ENCODE measurements around the gene UCN. TPM values are rescaled to one million over a fixed set of nuclear protein-coding genes. Genes with fewer than 3 reads are reported as not detected.
"Not testable (repeated sequence)": the region's sequence is repeated elsewhere in the genome, so short reads cannot be mapped to it uniquely, and the experiment has no call there.

UCN gene
- total RNA-seq, 4 donors from 2014 or later = 2.3 to 5.2 TPM; not detected in 2

- Histone ChIP-seq H3K4me3 (no peak overlapping the region), H3K36me3 (peaks cover 0 to 4% (median 0%) of the 10 kb centered on the region in 3 donors), H3K27ac (no peak overlapping the region), H3K4me1 (peaks cover 0 to 26% (median 9%) of the 10 kb centered on the region in 4 donors), H3K9me3 (no peaks in the 10 kb centered on the region), H3K27me3 (peaks cover 0 to 25% of the 10 kb centered on the region in 2 donors)
- no peak for DNase-seq
- TF ChIP-seq POLR2A (IDR thresholded peaks at IDR 0.05) (no peak), CTCF (IDR thresholded peaks at IDR 0.05) (no peak)
These were observed 3.6 kb downstream of the UCN start for GRCh38 chr2:27304488-27305240.

GRCh38 chr2:27303093-27304025 is 4.9 kb downstream of the UCN start:
- H3K27ac ChIP-seq = peak overlapping the region in 1 of 4 donors; percentile 49
- TF ChIP-seq CTCF (IDR thresholded peaks at IDR 0.05) = peak; percentile 80 to 91 (median 88)
- no peak for TF ChIP-seq POLR2A (IDR thresholded peaks at IDR 0.05)
- peaks cover 0 to 20% of the 10 kb centered on the region in 2 donors for H3K27me3 ChIP-seq
- peak in 2 of 3 donors; percentile 33 to 68 for DNase-seq
- H3K9me3 ChIP-seq = no peaks in the 10 kb centered on the region
- H3K4me1 ChIP-seq = peaks cover 0 to 24% (median 9%) of the 10 kb centered on the region in 4 donors
- peak overlapping the region; percentile 11 to 41 (median 38) for H3K4me3 ChIP-seq
- H3K36me3 ChIP-seq = no peaks in the 10 kb centered on the region

GRCh38 chr2:27300606-27301005 is 7.6 kb downstream of the UCN start:
- H3K9me3 ChIP-seq, H3K4me3 ChIP-seq, H3K27ac ChIP-seq, DNase-seq, H3K36me3 ChIP-seq, H3K27me3 ChIP-seq, H3K4me1 ChIP-seq: not testable (repeated sequence)

GRCh38 chr2:27298391-27299080 is 9.7 kb downstream of the UCN start:
- Histone ChIP-seq H3K9me3 (no peaks in the 10 kb centered on the region), H3K36me3 (no peaks in the 10 kb centered on the region), H3K27ac (no peak overlapping the region), H3K27me3 (no peaks in the 10 kb centered on the region), H3K4me1 (no peaks in the 10 kb centered on the region), H3K4me3 (no peak overlapping the region)
- no peak for DNase-seq
- no peak for TF ChIP-seq POLR2A (IDR thresholded peaks at IDR 0.05)
- TF ChIP-seq CTCF (IDR thresholded peaks at IDR 0.05) = no peak

GRCh38 chr2:27297195-27297594 is 11.1 kb downstream of the UCN start:
- TF ChIP-seq POLR2A (IDR thresholded peaks at IDR 0.05) = no peak
- TF ChIP-seq CTCF (IDR thresholded peaks at IDR 0.05) = no peak
- H3K27ac ChIP-seq = no peak overlapping the region
- H3K9me3 ChIP-seq = no peaks in the 10 kb centered on the region
- no peaks in the 10 kb centered on the region for H3K4me1 ChIP-seq
- no peaks in the 10 kb centered on the region for H3K27me3 ChIP-seq
- H3K36me3 ChIP-seq = no peaks in the 10 kb centered on the region
- H3K4me3 ChIP-seq = no peak overlapping the region
- no peak for DNase-seq
